BLaER1 treated with 17β-estradiol and CSF1 and Interleukin-3, amounts not matched to agents 10 nM and 100 nM (cell line): ENCODE results near the gene UFSP1.

Source experiments
- H3K27ac ChIP-seq, 11 experiments: shearing (Covaris generic); formaldehyde crosslinking; 2 replicates each; pipeline ENCODE4 v1.8.1; 2022
- H3K27me3 ChIP-seq, 11 experiments: shearing (Covaris generic); formaldehyde crosslinking; 2 replicates each; pipeline ENCODE4 v1.8.1; 2022
- H3K36me3 ChIP-seq, 11 experiments: shearing (Covaris generic); formaldehyde crosslinking; 2 replicates each; pipeline ENCODE4 v1.8.1; 2022
- H3K4me1 ChIP-seq, 10 experiments: shearing (Covaris generic); formaldehyde crosslinking; 2 replicates each; pipeline ENCODE4 v1.8.1; 2022
- H3K4me2 ChIP-seq, 11 experiments: shearing (Covaris generic); formaldehyde crosslinking; 2 replicates each; pipeline ENCODE4 v1.8.1; 2022
- H3K4me3 ChIP-seq, 10 experiments: shearing (Covaris generic); formaldehyde crosslinking; 2 replicates each; pipeline ENCODE4 v1.8.1; 2022
- H3K9ac ChIP-seq, 11 experiments: shearing (Covaris generic); formaldehyde crosslinking; 2 replicates each; pipeline ENCODE4 v1.8.1; 2022
- H3K9me3 ChIP-seq, 11 experiments: shearing (Covaris generic); formaldehyde crosslinking; replicated peaks in 1 of 11; 2 replicates each; pipeline ENCODE4 v1.8.1; 2022
- H4K20me1 ChIP-seq, 11 experiments: shearing (Covaris generic); formaldehyde crosslinking; 2 replicates each; pipeline ENCODE4 v1.8.1; 2022
- Cebpa-rat ChIP-seq, 11 experiments: shearing (Covaris generic); IDR thresholded peaks; 2 replicates each; pipeline ENCODE4 v1.8.1; 2022

UFSP1 gene

GRCh38 chr7:100879685-100880261 lies 9.7 kb downstream of the UFSP1 start:
- Histone ChIP-seq H3K27me3 (no peaks in the 10 kb centered on the region), H3K9ac (peak overlapping the region in 10 of 11 experiments; percentile 14 to 96 (median 40); a peak in 10 of 22 replicates)
- TF ChIP-seq Cebpa-rat (IDR thresholded peaks at IDR 0.05), result no peak

GRCh38 chr7:100878685-100879084 lies 10.8 kb downstream of the UFSP1 start:
- Histone ChIP-seq H3K27ac (no peak overlapping the region), H3K36me3 (peaks cover 68 to 89% (median 85%) of the 10 kb centered on the region in 11 experiments), H3K4me1 (peaks cover 53 to 85% (median 77%) of the 10 kb centered on the region in 10 experiments), H4K20me1 (peaks cover 68 to 85% (median 82%) of the 10 kb centered on the region in 11 experiments; a peak in 21 of 22 replicates), H3K27me3 (no peaks in the 10 kb centered on the region), H3K9ac (peak overlapping the region; percentile 28 to 96 (median 42); a peak in 16 of 22 replicates), H3K4me3 (no peak overlapping the region), H3K4me2 (peak overlapping the region; percentile 20 to 99 (median 91); a peak in 19 of 22 replicates), H3K9me3 (peaks cover 0 to 6% (median 0%) of the 10 kb centered on the region in 11 experiments; a peak in 3 of 22 replicates)
- TF ChIP-seq Cebpa-rat (IDR thresholded peaks at IDR 0.05), result no peak

More at GRCh38 chr7:100879685-100880261, 9.7 kb downstream of the UFSP1 start:
- Histone ChIP-seq H4K20me1 (peaks cover 68 to 96% (median 93%) of the 10 kb centered on the region in 11 experiments; a peak in 21 of 22 replicates), H3K4me3 (no peak overlapping the region), H3K4me2 (peak overlapping the region in 8 of 11 experiments; percentile 20 to 99 (median 62); a peak in 7 of 22 replicates), H3K9me3 (no peaks in the 10 kb centered on the region), H3K36me3 (peaks cover 68 to 91% (median 89%) of the 10 kb centered on the region in 11 experiments), H3K4me1 (peaks cover 56 to 87% (median 79%) of the 10 kb centered on the region in 10 experiments), H3K27ac (no peak overlapping the region)

- Histone ChIP-seq H3K9ac (peak overlapping the region in 9 of 11 experiments; percentile 28 to 96 (median 59); a peak in 15 of 22 replicates), H3K27ac (no peak overlapping the region), H3K9me3 (peaks cover 0 to 6% (median 0%) of the 10 kb centered on the region in 11 experiments; a peak in 3 of 22 replicates), H3K36me3 (peaks cover 70 to 89% (median 85%) of the 10 kb centered on the region in 11 experiments), H3K27me3 (no peaks in the 10 kb centered on the region), H3K4me2 (peak overlapping the region; percentile 33 to 99 (median 94)), H4K20me1 (peaks cover 68 to 79% (median 76%) of the 10 kb centered on the region in 11 experiments; a peak in 21 of 22 replicates), H3K4me3 (no peak overlapping the region), H3K4me1 (peaks cover 49 to 79% (median 70%) of the 10 kb centered on the region in 10 experiments)
- TF ChIP-seq Cebpa-rat (IDR thresholded peaks at IDR 0.05), result no peak
Observed at GRCh38 chr7:100878013-100878412, 11.5 kb downstream of the UFSP1 start.

- H3K9ac ChIP-seq, result peak overlapping the region; percentile 86 to 96 (median 93)
- H4K20me1 ChIP-seq, result peaks cover 47 to 52% (median 50%) of the 10 kb centered on the region in 11 experiments; a peak in 21 of 22 replicates
- H3K27me3 ChIP-seq, result no peaks in the 10 kb centered on the region
- peaks cover 0 to 6% (median 0%) of the 10 kb centered on the region in 11 experiments; a peak in 3 of 22 replicates for H3K9me3 ChIP-seq
- peak overlapping the region; percentile 71 to 97 (median 91) for H3K27ac ChIP-seq
- TF ChIP-seq Cebpa-rat (IDR thresholded peaks at IDR 0.05), result no peak
- peak overlapping the region; percentile 82 to 93 (median 88) for H3K4me3 ChIP-seq
- peaks cover 52 to 69% (median 65%) of the 10 kb centered on the region in 10 experiments for H3K4me1 ChIP-seq
- H3K4me2 ChIP-seq, result peak overlapping the region; percentile 82 to 99 (median 94)
- peaks cover 71 to 89% (median 85%) of the 10 kb centered on the region in 11 experiments for H3K36me3 ChIP-seq
Observed at GRCh38 chr7:100875356-100875751, 14.2 kb downstream of the UFSP1 start.

- Histone ChIP-seq H3K9me3 (peaks cover 0 to 6% (median 0%) of the 10 kb centered on the region in 11 experiments; a peak in 3 of 22 replicates), H3K36me3 (peaks cover 74 to 87% (median 83%) of the 10 kb centered on the region in 11 experiments), H3K27me3 (no peaks in the 10 kb centered on the region), H3K9ac (peak within 1 kb of the TSS; percentile 86 to 96 (median 93)), H4K20me1 (peaks cover 41 to 46% (median 44%) of the 10 kb centered on the region in 11 experiments; a peak in 21 of 22 replicates), H3K4me2 (peak within 1 kb of the TSS; percentile 82 to 99 (median 94)), H3K4me3 (peak within 1 kb of the TSS; percentile 82 to 93 (median 88)), H3K27ac (peak within 1 kb of the TSS; percentile 73 to 97 (median 91)), H3K4me1 (peaks cover 48 to 71% (median 63%) of the 10 kb centered on the region in 10 experiments)
- no peak for TF ChIP-seq Cebpa-rat (IDR thresholded peaks at IDR 0.05)
Observed at GRCh38 chr7:100874577-100875355, 14.7 kb downstream of the UFSP1 start, which contains the start of gene SRRT. TSS of gene SRRT (plus strand) at chr7:100875103. CDS start at chr7:100875591, 488 bp downstream.

- peaks cover 36 to 41% (median 39%) of the 10 kb centered on the region in 11 experiments; a peak in 21 of 22 replicates for H4K20me1 ChIP-seq
- H3K4me2 ChIP-seq, result peak overlapping the region; percentile 63 to 88 (median 78)
- no peak for TF ChIP-seq Cebpa-rat (IDR thresholded peaks at IDR 0.05)
- peak overlapping the region; percentile 73 to 97 (median 91); a peak in 21 of 22 replicates for H3K27ac ChIP-seq
- peaks cover 68 to 82% (median 78%) of the 10 kb centered on the region in 11 experiments for H3K36me3 ChIP-seq
- H3K4me3 ChIP-seq, result peak overlapping the region; percentile 82 to 93 (median 88)
- peak overlapping the region; percentile 86 to 96 (median 93); a peak in 21 of 22 replicates for H3K9ac ChIP-seq
- H3K9me3 ChIP-seq, result peaks cover 0 to 6% (median 0%) of the 10 kb centered on the region in 11 experiments; a peak in 3 of 22 replicates
- peaks cover 44 to 69% (median 61%) of the 10 kb centered on the region in 10 experiments for H3K4me1 ChIP-seq
- H3K27me3 ChIP-seq, result no peaks in the 10 kb centered on the region
Observed at GRCh38 chr7:100874300-100874576, 15.3 kb downstream of the UFSP1 start.

GRCh38 chr7:100873599-100874299 lies 15.8 kb downstream of the UFSP1 start:
- peaks cover 64 to 77% (median 73%) of the 10 kb centered on the region in 11 experiments for H3K36me3 ChIP-seq

More at GRCh38 chr7:100873599-100874299, 15.8 kb downstream of the UFSP1 start:
- TF ChIP-seq Cebpa-rat (IDR thresholded peaks at IDR 0.05), result no peak
- H4K20me1 ChIP-seq, result peaks cover 31 to 36% (median 34%) of the 10 kb centered on the region in 11 experiments; a peak in 21 of 22 replicates
- H3K27me3 ChIP-seq, result no peaks in the 10 kb centered on the region
- H3K9me3 ChIP-seq, result peaks cover 0 to 6% (median 0%) of the 10 kb centered on the region in 11 experiments; a peak in 3 of 22 replicates
- H3K4me3 ChIP-seq, result peak overlapping the region in 8 of 10 experiments; percentile 82 to 93 (median 88); a peak in 9 of 20 replicates
- H3K9ac ChIP-seq, result peak overlapping the region in 10 of 11 experiments; percentile 86 to 96 (median 94); a peak in 16 of 22 replicates
- peaks cover 44 to 69% (median 61%) of the 10 kb centered on the region in 10 experiments for H3K4me1 ChIP-seq
- peak overlapping the region; percentile 63 to 88 (median 78) for H3K4me2 ChIP-seq
- H3K27ac ChIP-seq, result peak overlapping the region; percentile 73 to 97 (median 91); a peak in 20 of 22 replicates
